IMR-90 (cell line): ENCODE results near the gene PYDC1. TPM values are rescaled to one million over a fixed set of nuclear protein-coding genes. Genes with fewer than 3 reads are reported as not detected.

Source experiments
- ATAC-seq: fragments of 200-7000 bp; cut with Tn5 transposase; 2 replicates; pipeline ENCODE4 v1.9.1; 2020; ENCODE audit warnings: low read depth, mild to moderate bottlenecking, moderate library complexity
- BruUV-seq: library from RNA; stranded (reverse); fragments of 400-500 nt; replicated peaks from 2 replicates; lab custom pipeline; 2021; lab: Mats Ljungman, UMichigan
- CTCF ChIA-PET: fragments of 300-600 bp; formaldehyde crosslinking; extraction: SDS; loops from one replicate; lab custom pipeline; 2021; ENCODE audit warnings: antibody characterized with exemption; lab: Yijun Ruan, JAX
- POLR2A ChIA-PET: fragments of 300-600 bp; sonication (Branson Sonifier 250); formaldehyde crosslinking; loops from one replicate; lab custom pipeline; 2022; ENCODE audit warnings: antibody characterized with exemption; ENCODE audit not compliant: unreplicated experiment; lab: Charles Lee
- DNase-seq: peaks from one replicate; pipeline ENCODE4 v3.0.0; 2013
- H2AFZ ChIP-seq: replicated peaks from 2 replicates; pipeline ENCODE3; 2013; ENCODE audit warnings: low read length, mild to moderate bottlenecking; ENCODE audit not compliant: poor library complexity
- H2AK5ac ChIP-seq: 2 replicates; pipeline ENCODE4 v1.6.1; 2013; ENCODE audit warnings: low read depth, low read length, inconsistent platforms
- H2AK9ac ChIP-seq: replicated peaks from 2 replicates; pipeline ENCODE3; 2013; ENCODE audit warnings: mild to moderate bottlenecking, low read depth, low read length, moderate library complexity; ENCODE audit not compliant: poor library complexity
- H2BK120ac ChIP-seq: 2 replicates; pipeline ENCODE4 v1.6.1; 2013; ENCODE audit warnings: low read depth, low read length, inconsistent platforms
- H2BK15ac ChIP-seq: 3 replicates; pipeline ENCODE4 v1.6.1; 2013; ENCODE audit warnings: low read depth, low read length, inconsistent platforms
- H2BK20ac ChIP-seq: 2 replicates; pipeline ENCODE4 v1.6.1; 2013; ENCODE audit warnings: low read depth, mild to moderate bottlenecking, inconsistent platforms, low read length, moderate library complexity
- H2BK5ac ChIP-seq: 2 replicates; pipeline ENCODE4 v1.6.1; 2013; ENCODE audit warnings: mild to moderate bottlenecking, low read depth, low read length, inconsistent platforms; ENCODE audit not compliant: poor library complexity, severe bottlenecking
- H3K14ac ChIP-seq: replicated peaks from 2 replicates; pipeline ENCODE4 v1.6.1; 2013; ENCODE audit warnings: low read depth, low read length, inconsistent platforms
- H3K18ac ChIP-seq: 2 replicates; pipeline ENCODE4 v1.6.1; 2013; ENCODE audit warnings: low read depth, low read length, control low read depth
- H3K23ac ChIP-seq: 2 replicates; pipeline ENCODE4 v1.6.1; 2013; ENCODE audit warnings: low read depth, low read length, inconsistent platforms
- H3K27ac ChIP-seq: 2 replicates; pipeline ENCODE4 v1.5.1; 2013; ENCODE audit warnings: mild to moderate bottlenecking, control low read depth, low read length; ENCODE audit not compliant: insufficient read depth
- H3K27me3 ChIP-seq: 2 replicates; pipeline ENCODE4 v1.6.1; 2013; ENCODE audit warnings: low read length; ENCODE audit not compliant: control insufficient read depth, insufficient read depth
- H3K36me3 ChIP-seq: 2 replicates; pipeline ENCODE4 v1.6.1; 2013; ENCODE audit warnings: low read length, mixed read lengths; ENCODE audit not compliant: control insufficient read depth, insufficient read depth
- H3K4ac ChIP-seq: 2 replicates; pipeline ENCODE4 v1.6.1; 2013; ENCODE audit warnings: low read depth, low read length, inconsistent platforms
- H3K4me1 ChIP-seq: 2 replicates; pipeline ENCODE4 v1.6.1; 2013; ENCODE audit warnings: low read length, mixed read lengths; ENCODE audit not compliant: control insufficient read depth, insufficient read depth
- H3K4me2 ChIP-seq: 2 replicates; pipeline ENCODE4 v1.6.1; 2013; ENCODE audit warnings: low read depth, mild to moderate bottlenecking, control low read depth, low read length, moderate library complexity
- H3K4me3 ChIP-seq: 2 replicates; pipeline ENCODE4 v1.5.1; 2013; ENCODE audit warnings: low read depth, mild to moderate bottlenecking, control low read depth, low read length, moderate library complexity; ENCODE audit not compliant: insufficient read depth
- H3K56ac ChIP-seq: 2 replicates; pipeline ENCODE4 v1.6.1; 2013; ENCODE audit warnings: low read length, inconsistent platforms; ENCODE audit not compliant: insufficient read depth; ENCODE audit errors: extremely low read depth
- H3K79me1 ChIP-seq, 2 experiments: 2 replicates each; pipeline ENCODE4 v1.6.1; 2013; ENCODE audit warnings: low read length in 2 of 2, inconsistent platforms in 1 of 2, low read depth in 1 of 2
- H3K9ac ChIP-seq: 2 replicates; pipeline ENCODE4 v1.6.1; 2013; ENCODE audit warnings: low read depth, low read length, control low read depth
- H3K9me1 ChIP-seq: 2 replicates; pipeline ENCODE4 v1.6.1; 2013; ENCODE audit warnings: low read length, inconsistent platforms; ENCODE audit not compliant: insufficient read depth
- H3K9me3 ChIP-seq: 2 replicates; pipeline ENCODE4 v1.6.1; 2013; ENCODE audit warnings: low read length; ENCODE audit not compliant: control insufficient read depth, insufficient read depth
- H4K20me1 ChIP-seq: 2 replicates; pipeline ENCODE4 v1.6.1; 2013; ENCODE audit warnings: low read length, inconsistent platforms; ENCODE audit not compliant: insufficient read depth
- H4K5ac ChIP-seq: 2 replicates; pipeline ENCODE4 v1.6.1; 2013; ENCODE audit warnings: mild to moderate bottlenecking, low read depth, low read length, control low read depth
- H4K8ac ChIP-seq, 2 experiments: 2 replicates each; pipeline ENCODE4 v1.6.1; 2013; ENCODE audit warnings: low read depth in 2 of 2, low read length in 2 of 2, control low read depth in 1 of 2, inconsistent platforms in 1 of 2
- H4K91ac ChIP-seq: 2 replicates; pipeline ENCODE4 v1.6.1; 2013; ENCODE audit warnings: low read depth, low read length, inconsistent platforms; ENCODE audit not compliant: insufficient read depth
- NFE2L2 ChIP-seq: fragments of 150-350 bp; IDR thresholded peaks from 2 replicates; pipeline ENCODE4 v1.6.1; 2016; ENCODE audit warnings: low read depth, mild to moderate bottlenecking, low read length
- POLR2A ChIP-seq: IDR thresholded peaks from 2 replicates; pipeline ENCODE4 v1.6.1; 2012; ENCODE audit warnings: mild to moderate bottlenecking, low read depth, low read length
- WGBS, 2 experiments: methylation state at CpG; one replicate each; pipeline versions ENCODE4 v1.1.5 to v1.1.7; 2013; ENCODE audit warnings: missing lambda C conversion rate in 2 of 2; ENCODE audit not compliant: insufficient read length in 1 of 2; ENCODE audit errors: extremely low coverage in 2 of 2; 5-methylcytosine and 5-hydroxymethylcytosine counted together
- dilution Hi-C: fragments of 300-500 bp; cut with HindIII; formaldehyde crosslinking; loops from one replicate; pipeline ENCODE4 v1.14.3; 2018; ENCODE audit warnings: low sequenced_read_pairs; ENCODE audit not compliant: unreplicated experiment
- in situ Hi-C: fragments of 300-500 bp; cut with MboI; formaldehyde crosslinking; loops from 3 replicates; pipeline ENCODE4 v1.14.3; 2019; ENCODE audit warnings: low sequenced_read_pairs, inconsistent platforms, mixed read lengths
- intact Hi-C: fragments of 100-400 bp; cut with micrococcal nuclease; formaldehyde crosslinking; loops from 2 replicates; pipeline ENCODE4 v1.10.0; 2022
- polyA plus RNA-seq, 3 experiments: library from polyadenylated mRNA; depleted of rRNA; stranded (reverse); fragments of >200 nt; gene quantifications; 2 replicates each; pipeline ENCODE4 v1.2.3, GENCODE V29; 2012; ENCODE audit warnings: low replicate concordance in 1 of 3
- total RNA-seq: library from RNA; depleted of rRNA; stranded (reverse); fragments of >200 nt; gene quantifications from 2 replicates; pipeline ENCODE4 v1.2.3, GENCODE V29; 2012

Gene PYDC1
- total and polyA plus RNA-seq, 2 of the 4 experiments (the other 2 are of a cell fraction): not detected

- Histone ChIP-seq H4K20me1 (peaks cover 92% of the 10 kb centered on the region), H3K27ac (no peak overlapping the region), H3K9ac (no peak overlapping the region), H3K4ac (no peak overlapping the region), H2AK5ac (no peak overlapping the region), H4K91ac (no peak overlapping the region), H3K4me1 (no peaks in the 10 kb centered on the region), H3K79me1 (peaks cover 65 to 91% of the 10 kb centered on the region in 2 experiments), H2BK5ac (no peak overlapping the region), H3K27me3 (no peaks in the 10 kb centered on the region), H3K9me1 (peaks cover 6% of the 10 kb centered on the region; the same call in 1 of the 2 replicates), H3K4me3 (no peak overlapping the region), H2BK120ac (no peak overlapping the region), H3K36me3 (peaks cover 91% of the 10 kb centered on the region), H2BK15ac (no peak overlapping the region), H3K9me3 (no peaks in the 10 kb centered on the region), H4K5ac (no peak overlapping the region), H2AK9ac (no peak overlapping the region), H3K14ac (no peak overlapping the region), H3K18ac (no peak overlapping the region), H2BK20ac (no peak overlapping the region), H3K23ac (no peak overlapping the region), H2AFZ (no peak overlapping the region), H4K8ac (no peak overlapping the region), H3K56ac (no peak overlapping the region), H3K4me2 (no peak overlapping the region)
- dilution Hi-C loops: no loop called here
- BruUV-seq: no TSS peak
- DNase-seq (no peak), ATAC-seq (no peak)
- no peak for TF ChIP-seq NFE2L2
- TF ChIP-seq POLR2A: peak; percentile 20; the same call in 1 of the 2 replicates
- in situ Hi-C loops: no loop called here
- 100% methylated on average over 1 of the region's 3 CpGs; no CpG with 5 or more reads in 1 of the 2 experiments for WGBS, 2 experiments
- intact Hi-C loops: loop anchor here (10.0 kb wide), 1 partner anchor 686 kb away; the partner anchor contains the start of gene ZNF267
- CTCF ChIA-PET: no interaction called here
- POLR2A ChIA-PET: no interaction called here
Observed at GRCh38 chr16:31188450-31189411, 28.2 kb downstream of the PYDC1 start.
